ENCODE data around the gene SPRED2.

DNA sequence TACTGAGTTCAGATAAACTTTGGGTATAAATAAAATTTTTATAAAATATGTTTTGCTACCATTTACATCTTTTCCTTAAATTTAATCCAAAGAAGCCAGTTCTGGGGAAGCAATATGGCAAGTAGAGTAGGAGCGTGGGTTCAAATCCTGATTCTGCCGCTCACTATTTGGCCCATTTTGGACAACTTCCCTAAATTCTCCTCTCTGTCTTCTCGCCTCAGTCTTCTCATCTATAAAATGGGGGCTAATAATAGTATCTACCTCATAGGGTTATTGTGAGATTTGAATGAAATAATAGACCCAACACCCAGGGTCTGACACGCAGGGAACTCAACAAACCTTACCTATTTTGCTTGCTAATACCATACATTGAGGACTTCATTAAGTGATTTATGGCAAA, 145.0 kb downstream of the SPRED2 start:
- no peak for TF ChIP-seq POLR2A (IDR thresholded peaks at IDR 0.05)
- TF ChIP-seq, protein P1, sequence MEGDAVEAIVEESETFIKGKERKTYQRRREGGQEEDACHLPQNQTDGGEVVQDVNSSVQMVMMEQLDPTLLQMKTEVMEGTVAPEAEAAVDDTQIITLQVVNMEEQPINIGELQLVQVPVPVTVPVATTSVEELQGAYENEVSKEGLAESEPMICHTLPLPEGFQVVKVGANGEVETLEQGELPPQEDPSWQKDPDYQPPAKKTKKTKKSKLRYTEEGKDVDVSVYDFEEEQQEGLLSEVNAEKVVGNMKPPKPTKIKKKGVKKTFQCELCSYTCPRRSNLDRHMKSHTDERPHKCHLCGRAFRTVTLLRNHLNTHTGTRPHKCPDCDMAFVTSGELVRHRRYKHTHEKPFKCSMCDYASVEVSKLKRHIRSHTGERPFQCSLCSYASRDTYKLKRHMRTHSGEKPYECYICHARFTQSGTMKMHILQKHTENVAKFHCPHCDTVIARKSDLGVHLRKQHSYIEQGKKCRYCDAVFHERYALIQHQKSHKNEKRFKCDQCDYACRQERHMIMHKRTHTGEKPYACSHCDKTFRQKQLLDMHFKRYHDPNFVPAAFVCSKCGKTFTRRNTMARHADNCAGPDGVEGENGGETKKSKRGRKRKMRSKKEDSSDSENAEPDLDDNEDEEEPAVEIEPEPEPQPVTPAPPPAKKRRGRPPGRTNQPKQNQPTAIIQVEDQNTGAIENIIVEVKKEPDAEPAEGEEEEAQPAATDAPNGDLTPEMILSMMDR (IDR thresholded peaks at IDR 0.05) = no peak

All from testis (tissue), 2 donors.